HG03558 (cell line): Measurements from ENCODE around the gene SESTD1.
"Not testable (repeated sequence)": the region's sequence is repeated elsewhere in the genome, so short reads cannot be mapped to it uniquely, and the experiment has no call there.

Experiments
- ATAC-seq: cut with Tn5 transposase; IDR thresholded peaks from one replicate; pipeline ENCODE4 v1.9.1; 2021; ENCODE audit warnings: moderate number of reproducible peaks; ENCODE audit not compliant: unreplicated experiment; ENCODE audit errors: extremely low read depth

SESTD1 gene

GRCh38 chr2:179240481-179241451 is 23.9 kb downstream of the SESTD1 start:
- ATAC-seq, result no peak

- no peak for ATAC-seq
Observed at GRCh38 chr2:179239838-179240237, 24.8 kb downstream of the SESTD1 start.

GRCh38 chr2:179239195-179239594 is 25.4 kb downstream of the SESTD1 start:
- ATAC-seq, result peak; percentile 70

GRCh38 chr2:179238027-179238426 is 26.6 kb downstream of the SESTD1 start:
- no peak for ATAC-seq

- no peak for ATAC-seq
Observed at GRCh38 chr2:179237209-179237946, 27.3 kb downstream of the SESTD1 start.

GRCh38 chr2:179235463-179236108 is 29.0 kb downstream of the SESTD1 start:
- no peak for ATAC-seq

- no peak for ATAC-seq
Observed at GRCh38 chr2:179234658-179235240, 29.9 kb downstream of the SESTD1 start.

- ATAC-seq, result no peak
Observed at GRCh38 chr2:179233626-179234430, 30.8 kb downstream of the SESTD1 start.

- no peak for ATAC-seq
Observed at GRCh38 chr2:179233083-179233490, 31.5 kb downstream of the SESTD1 start.

- ATAC-seq, result no peak
Observed at GRCh38 chr2:179226961-179227259, 37.7 kb downstream of the SESTD1 start.

GRCh38 chr2:179226203-179226960 is 38.2 kb downstream of the SESTD1 start:
- no peak for ATAC-seq

GRCh38 chr2:179224361-179224760 is 40.3 kb downstream of the SESTD1 start:
- ATAC-seq, result no peak

GRCh38 chr2:179222076-179222475 is 42.6 kb downstream of the SESTD1 start:
- no peak for ATAC-seq

GRCh38 chr2:179218848-179219594 is 45.6 kb downstream of the SESTD1 start:
- no peak for ATAC-seq

- not testable (repeated sequence) for ATAC-seq
Observed at GRCh38 chr2:179214671-179215070, 50.0 kb downstream of the SESTD1 start.

GRCh38 chr2:179211355-179211754 is 53.3 kb downstream of the SESTD1 start:
- ATAC-seq, result no peak

GRCh38 chr2:179208277-179208676 is 56.4 kb downstream of the SESTD1 start:
- not testable (repeated sequence) for ATAC-seq

- ATAC-seq, result no peak
Observed at GRCh38 chr2:179207047-179207446, 57.6 kb downstream of the SESTD1 start.
